Esophagus squamous epithelium (tissue), 5 donors: ENCODE measurements around the gene HIPK2. TPM values are rescaled to one million over a fixed set of nuclear protein-coding genes. Genes with fewer than 3 reads are reported as not detected.
"Not testable (repeated sequence)": the region's sequence is repeated elsewhere in the genome, so short reads cannot be mapped to it uniquely, and the experiment has no call there.

Source experiments
- DNase-seq: peaks from one replicate; lab custom pipeline; 2025; lab: John Stamatoyannopoulos, UW
- H3K27ac ChIP-seq, 4 donors: fragments of 200-600 bp; sonication (generic); one replicate each; pipeline ENCODE4 v1.5.1; 2016 to 2019; ENCODE audit warnings: mild to moderate bottlenecking in 1 of 4
- H3K27me3 ChIP-seq, 4 donors: fragments of 200-600 bp; sonication (generic); 1 replicate in 3 of 4; 2 replicates in 1 of 4; pipeline versions ENCODE4 v1.5.1 to v1.6.0; 2017 to 2021; ENCODE audit warnings: antibody characterized with exemption in 1 of 4
- H3K36me3 ChIP-seq, 3 donors: fragments of 200-600 bp; sonication (generic); one replicate each; pipeline ENCODE4 v1.5.1; 2016 to 2019
- H3K4me1 ChIP-seq, 3 donors: fragments of 200-600 bp; sonication (generic); one replicate each; pipeline ENCODE4 v1.5.1; 2017 to 2019
- H3K4me3 ChIP-seq, 4 donors: fragments of 200-600 bp; sonication (generic); 1 replicate in 3 of 4; 2 replicates in 1 of 4; pipeline ENCODE4 v1.5.1; 2016 to 2019; ENCODE audit warnings: mild to moderate bottlenecking in 2 of 4, moderate library complexity in 1 of 4
- H3K9me3 ChIP-seq, 3 donors: fragments of 200-600 bp; sonication (generic); one replicate each; pipeline ENCODE4 v1.5.1; 2016 to 2019
- CTCF ChIP-seq, 6 experiments: fragments of 450-650 bp in 4 of 6; fragments of 200-600 bp in 2 of 6; sonication (generic) in 2 of 6; IDR thresholded peaks; one replicate each; pipeline ENCODE4 v1.5.1; 2016 to 2019; ENCODE audit warnings: antibody characterized with exemption in 6 of 6, mild to moderate bottlenecking in 4 of 6, moderate library complexity in 4 of 6
- POLR2A ChIP-seq, 4 donors: fragments of 450-650 bp; IDR thresholded peaks; one replicate each; pipeline ENCODE4 v1.6.1; 2017; ENCODE audit warnings: antibody characterized with exemption in 4 of 4, mild to moderate bottlenecking in 4 of 4, moderate library complexity in 3 of 4
- WGBS, 2 donors: methylation state at CpG; one replicate each; pipeline ENCODE4 v1.1.5; 2018; 5-methylcytosine and 5-hydroxymethylcytosine counted together
- intact Hi-C: fragments of 100-400 bp; cut with DNase I; formaldehyde crosslinking; loops from one replicate; pipeline ENCODE4 v1.15.0; 2022
- total RNA-seq, 4 donors: library from RNA; depleted of rRNA; stranded (reverse); fragments of >200 nt; gene quantifications; one replicate each; pipeline ENCODE4 v1.1.0, GENCODE V29; 2016
- donor health status: DM: yes; HTN: yes; CAD: no.

HIPK2 gene
- total RNA-seq, 4 donors from 2014 or later: 17.8 to 37.9 (median 29.3) TPM

- Histone ChIP-seq H3K9me3 (no peaks in the 10 kb centered on the region), H3K4me3 (no peak overlapping the region), H3K27ac (no peak overlapping the region), H3K27me3 (no peaks in the 10 kb centered on the region), H3K36me3 (peaks cover 10 to 92% (median 18%) of the 10 kb centered on the region in 3 donors), H3K4me1 (no peaks in the 10 kb centered on the region)
- intact Hi-C loops: no loop called here
- WGBS, 2 donors: 75 to 84% methylated on average over 6 to 8 of the region's 10 CpGs
- DNase-seq: no peak
- no peak for TF ChIP-seq POLR2A (IDR thresholded peaks at IDR 0.05)
- peak in 5 of 6 experiments; percentile 25 to 47 (median 34) for TF ChIP-seq CTCF (IDR thresholded peaks at IDR 0.05)
Observed at GRCh38 chr7:139618482-139619366, 159.1 kb downstream of the HIPK2 start.

- H3K4me3 ChIP-seq: no peak overlapping the region
- H3K27ac ChIP-seq: no peak overlapping the region
- H3K4me1 ChIP-seq: no peaks in the 10 kb centered on the region
- H3K36me3 ChIP-seq: peaks cover 14 to 92% (median 21%) of the 10 kb centered on the region in 3 donors
- no peaks in the 10 kb centered on the region for H3K9me3 ChIP-seq
- H3K27me3 ChIP-seq: no peaks in the 10 kb centered on the region
- no peak for DNase-seq
- 75 to 94% methylated on average over 1 of the region's 1 CpG for WGBS, 2 donors
- TF ChIP-seq CTCF (IDR thresholded peaks at IDR 0.05) (no peak), POLR2A (IDR thresholded peaks at IDR 0.05) (no peak)
- intact Hi-C loops: no loop called here
Observed at GRCh38 chr7:139617074-139617473, 160.7 kb downstream of the HIPK2 start.

- no peaks in the 10 kb centered on the region for H3K27me3 ChIP-seq
- intact Hi-C loops: no loop called here
- H3K36me3 ChIP-seq: peaks cover 14 to 100% (median 19%) of the 10 kb centered on the region in 3 donors
- no peak for DNase-seq
- no peaks in the 10 kb centered on the region for H3K4me1 ChIP-seq
- WGBS, 2 donors: 82 to 84% methylated on average over 3 to 4 of the region's 5 CpGs
- H3K27ac ChIP-seq: no peak overlapping the region
- no peaks in the 10 kb centered on the region for H3K9me3 ChIP-seq
- TF ChIP-seq CTCF (IDR thresholded peaks at IDR 0.05) (no peak), POLR2A (IDR thresholded peaks at IDR 0.05) (no peak)
- no peak overlapping the region for H3K4me3 ChIP-seq
Observed at GRCh38 chr7:139614886-139615285, 162.9 kb downstream of the HIPK2 start.

DNA sequence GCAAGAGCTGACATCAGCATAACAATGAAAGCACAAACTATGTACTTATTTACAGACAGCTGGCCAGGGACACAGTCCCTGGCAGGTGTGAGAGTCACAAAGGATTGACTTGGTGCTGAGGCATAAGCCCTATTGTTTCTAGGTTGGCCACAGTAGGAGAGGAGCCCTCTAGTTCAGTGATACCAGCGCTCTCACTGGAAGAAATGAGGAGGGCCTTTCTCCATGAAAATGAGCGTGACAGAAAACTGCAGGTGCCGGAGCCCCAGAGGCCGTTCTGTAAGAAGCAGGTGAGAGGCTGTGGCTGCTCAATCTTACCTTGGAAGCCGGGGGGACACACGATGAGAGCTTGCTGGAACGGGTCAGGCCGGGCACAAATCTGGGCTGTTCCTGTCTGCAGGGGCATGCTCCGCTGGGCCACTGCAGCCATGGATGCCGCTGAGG lies 163.8 kb downstream of the HIPK2 start:
- DNase-seq: no peak
- Histone ChIP-seq H3K9me3 (no peaks in the 10 kb centered on the region), H3K27ac (no peak overlapping the region), H3K36me3 (peaks cover 14 to 100% (median 16%) of the 10 kb centered on the region in 3 donors), H3K4me3 (no peak overlapping the region), H3K4me1 (no peaks in the 10 kb centered on the region), H3K27me3 (no peaks in the 10 kb centered on the region)
- intact Hi-C loops: no loop called here
- WGBS, 2 donors: 88 to 92% methylated on average over 6 to 9 of the region's 10 CpGs
- TF ChIP-seq CTCF (IDR thresholded peaks at IDR 0.05): no peak
- no peak for TF ChIP-seq POLR2A (IDR thresholded peaks at IDR 0.05)

DNA sequence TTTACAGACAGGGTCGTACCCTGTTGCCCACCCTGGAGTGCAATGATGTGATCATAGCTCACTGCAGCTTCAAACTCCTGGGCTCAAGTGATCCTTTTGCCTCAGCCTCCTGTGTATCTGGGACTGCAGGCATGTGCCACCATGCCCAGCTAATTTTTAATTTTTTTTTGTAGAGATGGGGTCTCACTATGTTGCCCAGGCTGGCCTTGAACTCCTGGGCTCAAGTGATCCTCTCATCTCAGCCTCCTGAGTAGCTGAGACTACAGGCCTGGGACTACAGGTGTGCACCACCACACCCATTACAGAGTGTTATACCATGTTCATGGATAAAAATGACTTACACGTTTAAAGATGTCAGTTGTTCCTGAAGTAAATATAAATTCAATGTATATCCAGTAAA lies 166.2 kb downstream of the HIPK2 start:
- H3K27me3 ChIP-seq, intact Hi-C loops, H3K4me3 ChIP-seq, DNase-seq, H3K27ac ChIP-seq, H3K4me1 ChIP-seq, H3K9me3 ChIP-seq: not testable (repeated sequence)
- H3K36me3 ChIP-seq: peaks cover 4 to 100% (median 16%) of the 10 kb centered on the region in 3 donors
- 88 to 93% methylated on average over 2 of the region's 2 CpGs for WGBS, 2 donors
